ENCODE results near the gene VPS16.

The VPS16 gene

GRCh38 chr20:2907519-2907918, 67.0 kb downstream of the VPS16 start:
- DNase-seq = no peak

- no peak for DNase-seq
Measured at GRCh38 chr20:2909953-2910352, 69.4 kb downstream of the VPS16 start.

- no peak for DNase-seq
Measured at GRCh38 chr20:2911200-2911599, 70.7 kb downstream of the VPS16 start.

- no peak for DNase-seq
Measured at GRCh38 chr20:2914160-2914559, 73.6 kb downstream of the VPS16 start.

Measured in NCI-H1105 (cell line).